Hematopoietic multipotent progenitor cell (in vitro differentiated cells): Measurements from ENCODE around the gene TGFA. TPM values are rescaled to one million over a fixed set of nuclear protein-coding genes. Genes with fewer than 3 reads are reported as not detected.
A peak's percentile ranks its signal among the peaks of the same experiment; 100 is the strongest.
"Not testable (repeated sequence)": the region's sequence is repeated elsewhere in the genome, so short reads cannot be mapped to it uniquely, and the experiment has no call there.

Experiments
- DNase-seq, 3 donors: peaks; one replicate each; pipeline ENCODE4 v3.0.0-alpha.2; 2011 to 2015; ENCODE audit warnings: low read depth in 2 of 3, low spot score in 2 of 3
- total RNA-seq: library from RNA; depleted of rRNA; stranded (reverse); fragments of >200 nt; gene quantifications from one replicate; pipeline ENCODE4 v1.2.3, GENCODE V29; 2012

TGFA gene
- total RNA-seq, 1 donor: 0.27 TPM

GRCh38 chr2:70467831-70468779 lies 85.5 kb downstream of the TGFA start:
- DNase-seq: peak in 1 of 3 donors; percentile 26

- no peak for DNase-seq
Measured at GRCh38 chr2:70467237-70467636, 86.4 kb downstream of the TGFA start.

- DNase-seq: not testable (repeated sequence)
Measured at GRCh38 chr2:70466647-70467046, 87.0 kb downstream of the TGFA start.

GRCh38 chr2:70463997-70464396 lies 89.6 kb downstream of the TGFA start:
- DNase-seq: no peak

- DNase-seq: no peak
Measured at GRCh38 chr2:70463581-70463980, 90.0 kb downstream of the TGFA start.

- no peak for DNase-seq
Measured at GRCh38 chr2:70461981-70462876, 91.4 kb downstream of the TGFA start.

GRCh38 chr2:70461414-70461813 lies 92.2 kb downstream of the TGFA start:
- DNase-seq: no peak

GRCh38 chr2:70460333-70460732 lies 93.3 kb downstream of the TGFA start:
- DNase-seq: no peak

- DNase-seq: no peak
Measured at GRCh38 chr2:70458661-70459060, 95.0 kb downstream of the TGFA start.

- DNase-seq: no peak
Measured at GRCh38 chr2:70456585-70457495, 96.8 kb downstream of the TGFA start.

- no peak for DNase-seq
Measured at GRCh38 chr2:70454936-70455544, 98.6 kb downstream of the TGFA start.

- DNase-seq: no peak
Measured at GRCh38 chr2:70450641-70451250, 102.9 kb downstream of the TGFA start.

GRCh38 chr2:70448041-70448440 lies 105.6 kb downstream of the TGFA start:
- DNase-seq: no peak

- DNase-seq: no peak
Measured at GRCh38 chr2:70443726-70444125, 109.9 kb downstream of the TGFA start.

GRCh38 chr2:70443078-70443465 lies 110.6 kb downstream of the TGFA start:
- no peak for DNase-seq

GRCh38 chr2:70442301-70443077 lies 111.1 kb downstream of the TGFA start:
- DNase-seq: no peak

GRCh38 chr2:70440621-70441020 lies 113.0 kb downstream of the TGFA start:
- peak; percentile 6 to 56 (median 17) for DNase-seq

GRCh38 chr2:70435138-70435537 lies 118.5 kb downstream of the TGFA start:
- no peak for DNase-seq

GRCh38 chr2:70433315-70433714 lies 120.3 kb downstream of the TGFA start:
- no peak for DNase-seq
